ENCODE data around the gene HSD17B3.

Gene HSD17B3

GRCh38 chr9:96299823-96300222 is 2.2 kb downstream of the HSD17B3 start:
- peak; percentile 94 for ATAC-seq
- TF ChIP-seq CREB5 (CRISPR knock-in tag; IDR thresholded peaks at IDR 0.05; ENCODE audit: low read depth): no peak
- TF ChIP-seq OSR1 (CRISPR knock-in tag; IDR thresholded peaks at IDR 0.05): no peak
- TF ChIP-seq ZNF70 (CRISPR knock-in tag; IDR thresholded peaks at IDR 0.05): no peak
- no peak for TF ChIP-seq ARNTL (CRISPR knock-in tag; IDR thresholded peaks at IDR 0.05; ENCODE audit: borderline replicate concordance, low read depth)
- no peak for TF ChIP-seq TOX (CRISPR knock-in tag; IDR thresholded peaks at IDR 0.05; ENCODE audit: borderline replicate concordance)
- TF ChIP-seq POU6F1 (CRISPR knock-in tag; IDR thresholded peaks at IDR 0.05; ENCODE audit: borderline replicate concordance, low read depth): no peak
- TF ChIP-seq CSRNP3 (CRISPR knock-in tag; IDR thresholded peaks at IDR 0.05): no peak
- TF ChIP-seq ZFP30 (CRISPR knock-in tag; IDR thresholded peaks at IDR 0.05): no peak
- no peak for TF ChIP-seq ESRRG (CRISPR knock-in tag; IDR thresholded peaks at IDR 0.05)
- TF ChIP-seq ZFP3 (CRISPR knock-in tag; IDR thresholded peaks at IDR 0.05): no peak

GRCh38 chr9:96294159-96294545 is 7.8 kb downstream of the HSD17B3 start:
- ATAC-seq: no peak
- TF ChIP-seq ZNF8 (CRISPR knock-in tag; IDR thresholded peaks at IDR 0.05) (no peak), BACH2 (CRISPR knock-in tag; IDR thresholded peaks at IDR 0.05; ENCODE audit: borderline replicate concordance) (no peak)

- ATAC-seq: no peak; the same call in 2 of the 3 replicates
- no peak for TF ChIP-seq ARNTL (CRISPR knock-in tag; IDR thresholded peaks at IDR 0.05; ENCODE audit: borderline replicate concordance, low read depth)
- no peak for TF ChIP-seq CSDC2 (CRISPR knock-in tag; IDR thresholded peaks at IDR 0.05)
- TF ChIP-seq ZC3H10 (CRISPR knock-in tag; IDR thresholded peaks at IDR 0.05): no peak
- TF ChIP-seq ISL1 (CRISPR knock-in tag; IDR thresholded peaks at IDR 0.05): no peak
- no peak for TF ChIP-seq TOX (CRISPR knock-in tag; IDR thresholded peaks at IDR 0.05; ENCODE audit: borderline replicate concordance)
- TF ChIP-seq ZFP30 (CRISPR knock-in tag; IDR thresholded peaks at IDR 0.05): no peak
- no peak for TF ChIP-seq CSRNP3 (CRISPR knock-in tag; IDR thresholded peaks at IDR 0.05)
- no peak for TF ChIP-seq TSHZ2 (CRISPR knock-in tag; IDR thresholded peaks at IDR 0.05)
- no peak for TF ChIP-seq SNAI2 (CRISPR knock-in tag; IDR thresholded peaks at IDR 0.05)
- TF ChIP-seq OSR1 (CRISPR knock-in tag; IDR thresholded peaks at IDR 0.05): no peak
- TF ChIP-seq CREB5 (CRISPR knock-in tag; IDR thresholded peaks at IDR 0.05; ENCODE audit: low read depth): no peak
- TF ChIP-seq ZFP3 (CRISPR knock-in tag; IDR thresholded peaks at IDR 0.05): no peak
- no peak for TF ChIP-seq POU6F1 (CRISPR knock-in tag; IDR thresholded peaks at IDR 0.05; ENCODE audit: borderline replicate concordance, low read depth)
- TF ChIP-seq BACH2 (CRISPR knock-in tag; IDR thresholded peaks at IDR 0.05; ENCODE audit: borderline replicate concordance): no peak
- TF ChIP-seq ZNF8 (CRISPR knock-in tag; IDR thresholded peaks at IDR 0.05): no peak
- TF ChIP-seq PATZ1 (CRISPR knock-in tag; IDR thresholded peaks at IDR 0.05; ENCODE audit: borderline replicate concordance): no peak
- TF ChIP-seq ZNF565 (CRISPR knock-in tag; conservative IDR thresholded peaks at IDR 0.05; ENCODE audit: low read depth): no peak
- TF ChIP-seq RARB (CRISPR knock-in tag; IDR thresholded peaks at IDR 0.05): no peak
- TF ChIP-seq GLIS3 (CRISPR knock-in tag; IDR thresholded peaks at IDR 0.05): no peak
- no peak for TF ChIP-seq ZNF70 (CRISPR knock-in tag; IDR thresholded peaks at IDR 0.05)
These were observed 8.3 kb downstream of the HSD17B3 start for GRCh38 chr9:96293498-96294158.
